GM12878 (cell line): ENCODE measurements around the gene ATP6V1A.

Source experiments
- CREM ChIP-seq: IDR thresholded peaks from 2 replicates; pipeline ENCODE4 v1.6.1; 2014; ENCODE audit warnings: antibody characterized with exemption, low read depth
- CTCF ChIP-seq, 3 experiments: IDR thresholded peaks in 2 of 3; conservative IDR thresholded peaks in 1 of 3; 2 replicates each; pipeline ENCODE4 v1.5.1; 2011; ENCODE audit warnings: low read depth in 3 of 3, low read length in 3 of 3, mild to moderate bottlenecking in 3 of 3, control low read depth in 2 of 3, moderate library complexity in 2 of 3, inconsistent platforms in 1 of 3, mixed read lengths in 1 of 3; ENCODE audit not compliant: control insufficient read depth in 2 of 3, insufficient read depth in 1 of 3; ENCODE audit errors: extremely low read depth in 1 of 3
- GABPA ChIP-seq: IDR thresholded peaks from 2 replicates; pipeline ENCODE4 v1.6.1; 2014; ENCODE audit warnings: antibody characterized with exemption, low read depth, mild to moderate bottlenecking, inconsistent platforms
- MLLT1 ChIP-seq: fragments of 450-650 bp; IDR thresholded peaks from 2 replicates; pipeline ENCODE4 v1.6.1; 2016; ENCODE audit warnings: mild to moderate bottlenecking
- NFIC ChIP-seq: IDR thresholded peaks from 2 replicates; pipeline ENCODE4 v1.6.1; 2012; ENCODE audit warnings: low read depth, mild to moderate bottlenecking, inconsistent platforms, low read length, moderate library complexity
- POLR2AphosphoS5 ChIP-seq: IDR thresholded peaks from 2 replicates; pipeline ENCODE4 v1.6.1; 2011; ENCODE audit warnings: mild to moderate bottlenecking, low read length, inconsistent platforms

GRCh38 chr3:113730550-113730949 is 16.3 kb upstream of the ATP6V1A start:
- TF ChIP-seq CTCF (IDR thresholded peaks at IDR 0.05 in 2 of 3, conservative IDR thresholded peaks at IDR 0.05 in 1 of 3; ENCODE audit: control insufficient read depth in 2 of 3, extremely low read depth in 1 of 3, insufficient read depth in 1 of 3, low read depth in 3 of 3, low read length in 3 of 3) (no peak), GABPA (no peak), POLR2AphosphoS5 (no peak), CREM (no peak), MLLT1 (no peak), NFIC (no peak)
